Measurements from ENCODE around the gene DLEC1. TPM values are rescaled to one million over a fixed set of nuclear protein-coding genes. Genes with fewer than 3 reads are reported as not detected.

The DLEC1 gene
- total RNA-seq, 1 experiment from 2014 or later, result not detected

- POLR2A ChIA-PET, result no interaction called here
- no peaks in the 10 kb centered on the region for H3K9me3 ChIP-seq (ENCODE audit: control insufficient read depth, insufficient read depth, low read depth, low read length)
- no peaks in the 10 kb centered on the region for H3K4me1 ChIP-seq (ENCODE audit: control insufficient read depth, insufficient read depth, low read length)
- H3K27me3 ChIP-seq (ENCODE audit: control insufficient read depth, insufficient read depth, low read length), result no peaks in the 10 kb centered on the region
- no peak overlapping the region for H3K4me3 ChIP-seq (ENCODE audit: low read depth in 2 of 2, low read length in 2 of 2)
- no peak for TF ChIP-seq REST (IDR thresholded peaks at IDR 0.05; ENCODE audit: insufficient read depth in 1 of 2, low read depth in 2 of 2, low read length in 1 of 2)
- TF ChIP-seq POLR2AphosphoS5 (IDR thresholded peaks at IDR 0.05; ENCODE audit: low read depth, low read length), result no peak
- no peak for TF ChIP-seq TCF7L2 (IDR thresholded peaks at IDR 0.05; ENCODE audit: low read depth, low read length)
- TF ChIP-seq SIN3A (IDR thresholded peaks at IDR 0.05; ENCODE audit: borderline replicate concordance, insufficient read depth, low read depth, low read length), result no peak
- no peak overlapping the region for H3K27ac ChIP-seq (ENCODE audit: low read length)
- DNase-seq (ENCODE audit: low read depth, low spot score), result no peak
- H3K36me3 ChIP-seq (ENCODE audit: control insufficient read depth, insufficient read depth, low read length), result no peaks in the 10 kb centered on the region
- BruUV-seq (replicated peaks), result no TSS peak
- CTCF ChIA-PET, result no interaction called here
- intact Hi-C loops (cut with micrococcal nuclease; ENCODE audit: unreplicated experiment) (no loop called here), in situ Hi-C loops (cut with HindIII; ENCODE audit: low pct_unique_long_range_greater_than_20kb, low sequenced_read_pairs) (no loop called here)
- ATAC-seq, result no peak
These were observed 30.8 kb upstream of the DLEC1 start for GRCh38 chr3:38008191-38008701.

GRCh38 chr3:38008971-38009580 is 29.9 kb upstream of the DLEC1 start:
- H3K9me3 ChIP-seq (ENCODE audit: control insufficient read depth, insufficient read depth, low read depth, low read length), result no peaks in the 10 kb centered on the region
- intact Hi-C loops (cut with micrococcal nuclease; ENCODE audit: unreplicated experiment) (no loop called here), in situ Hi-C loops (cut with HindIII; ENCODE audit: low pct_unique_long_range_greater_than_20kb, low sequenced_read_pairs) (no loop called here)
- H3K27me3 ChIP-seq (ENCODE audit: control insufficient read depth, insufficient read depth, low read length), result no peaks in the 10 kb centered on the region
- no TSS peak for BruUV-seq (replicated peaks)
- H3K4me3 ChIP-seq (ENCODE audit: low read depth in 2 of 2, low read length in 2 of 2), result no peak overlapping the region
- POLR2A ChIA-PET, result no interaction called here
- H3K27ac ChIP-seq (ENCODE audit: low read length), result no peak overlapping the region
- no peaks in the 10 kb centered on the region for H3K4me1 ChIP-seq (ENCODE audit: control insufficient read depth, insufficient read depth, low read length)
- DNase-seq (ENCODE audit: low read depth, low spot score), result no peak
- no peaks in the 10 kb centered on the region for H3K36me3 ChIP-seq (ENCODE audit: control insufficient read depth, insufficient read depth, low read length)
- TF ChIP-seq SIN3A (IDR thresholded peaks at IDR 0.05; ENCODE audit: borderline replicate concordance, insufficient read depth, low read depth, low read length) (no peak), REST (IDR thresholded peaks at IDR 0.05; ENCODE audit: insufficient read depth in 1 of 2, low read depth in 2 of 2, low read length in 1 of 2) (no peak), POLR2AphosphoS5 (IDR thresholded peaks at IDR 0.05; ENCODE audit: low read depth, low read length) (no peak), CTCF (IDR thresholded peaks at IDR 0.05) (no peak), TCF7L2 (IDR thresholded peaks at IDR 0.05; ENCODE audit: low read depth, low read length) (no peak)
- CTCF ChIA-PET, result no interaction called here
- no peak for ATAC-seq
